ENCODE data around the gene HHATL. TPM values are rescaled to one million over a fixed set of nuclear protein-coding genes. Genes with fewer than 3 reads are reported as not detected.

Gene HHATL
- total RNA-seq, 1 donor from 2014 or later: 23.0 TPM

GRCh38 chr3:42745291-42745745 is 42.7 kb upstream of the HHATL start:
- Histone ChIP-seq H3K27me3 (ENCODE audit: control insufficient read depth in 3 of 3, insufficient read depth in 3 of 3, low read length in 3 of 3) (no peaks in the 10 kb centered on the region), H3K4me3 (ENCODE audit: low read length in 3 of 3) (no peak overlapping the region), H3K4me1 (ENCODE audit: control insufficient read depth in 3 of 3, insufficient read depth in 3 of 3, low read length in 3 of 3) (peaks cover 26 to 72% (median 53%) of the 10 kb centered on the region in 3 donors), H3K9ac (ENCODE audit: low read depth in 1 of 3, low read length in 3 of 3) (peak overlapping the region; percentile 13 to 62 (median 27)), H3K27ac (ENCODE audit: low read depth, low read length) (peak overlapping the region; percentile 88), H3K9me3 (ENCODE audit: control insufficient read depth in 3 of 3, low read length in 3 of 3) (no peaks in the 10 kb centered on the region), H3K36me3 (ENCODE audit: control insufficient read depth in 3 of 3, insufficient read depth in 3 of 3, low read length in 3 of 3) (no peaks in the 10 kb centered on the region)

GRCh38 chr3:42743204-42743995 is 40.8 kb upstream of the HHATL start:
- no peaks in the 10 kb centered on the region for H3K27me3 ChIP-seq (ENCODE audit: control insufficient read depth in 3 of 3, insufficient read depth in 3 of 3, low read length in 3 of 3)
- no peak overlapping the region for H3K9ac ChIP-seq (ENCODE audit: low read depth in 1 of 3, low read length in 3 of 3)
- H3K9me3 ChIP-seq (ENCODE audit: control insufficient read depth in 3 of 3, low read length in 3 of 3): no peaks in the 10 kb centered on the region
- H3K27ac ChIP-seq (ENCODE audit: low read depth, low read length): peak overlapping the region; percentile 98
- H3K4me3 ChIP-seq (ENCODE audit: low read length in 3 of 3): no peak overlapping the region
- no peaks in the 10 kb centered on the region for H3K36me3 ChIP-seq (ENCODE audit: control insufficient read depth in 3 of 3, insufficient read depth in 3 of 3, low read length in 3 of 3)
- peaks cover 38 to 74% (median 54%) of the 10 kb centered on the region in 3 donors for H3K4me1 ChIP-seq (ENCODE audit: control insufficient read depth in 3 of 3, insufficient read depth in 3 of 3, low read length in 3 of 3)

- H3K27ac ChIP-seq (ENCODE audit: low read depth, low read length): peak overlapping the region; percentile 98
- H3K4me3 ChIP-seq (ENCODE audit: low read length in 3 of 3): no peak overlapping the region
- no peaks in the 10 kb centered on the region for H3K27me3 ChIP-seq (ENCODE audit: control insufficient read depth in 3 of 3, insufficient read depth in 3 of 3, low read length in 3 of 3)
- no peaks in the 10 kb centered on the region for H3K36me3 ChIP-seq (ENCODE audit: control insufficient read depth in 3 of 3, insufficient read depth in 3 of 3, low read length in 3 of 3)
- H3K9me3 ChIP-seq (ENCODE audit: control insufficient read depth in 3 of 3, low read length in 3 of 3): no peaks in the 10 kb centered on the region
- no peak overlapping the region for H3K9ac ChIP-seq (ENCODE audit: low read depth in 1 of 3, low read length in 3 of 3)
- H3K4me1 ChIP-seq (ENCODE audit: control insufficient read depth in 3 of 3, insufficient read depth in 3 of 3, low read length in 3 of 3): peaks cover 38 to 69% (median 50%) of the 10 kb centered on the region in 3 donors
These were observed 40.1 kb upstream of the HHATL start for GRCh38 chr3:42742688-42743087.

- Histone ChIP-seq H3K4me3 (ENCODE audit: low read length in 3 of 3) (no peak overlapping the region), H3K4me1 (ENCODE audit: control insufficient read depth in 3 of 3, insufficient read depth in 3 of 3, low read length in 3 of 3) (peaks cover 38 to 64% (median 50%) of the 10 kb centered on the region in 3 donors), H3K9ac (ENCODE audit: low read depth in 1 of 3, low read length in 3 of 3) (no peak overlapping the region), H3K9me3 (ENCODE audit: control insufficient read depth in 3 of 3, low read length in 3 of 3) (no peaks in the 10 kb centered on the region), H3K27ac (ENCODE audit: low read depth, low read length) (peak overlapping the region; percentile 98), H3K36me3 (ENCODE audit: control insufficient read depth in 3 of 3, insufficient read depth in 3 of 3, low read length in 3 of 3) (no peaks in the 10 kb centered on the region), H3K27me3 (ENCODE audit: control insufficient read depth in 3 of 3, insufficient read depth in 3 of 3, low read length in 3 of 3) (no peaks in the 10 kb centered on the region)
These were observed 39.7 kb upstream of the HHATL start for GRCh38 chr3:42742259-42742658.

GRCh38 chr3:42741796-42742195 is 39.2 kb upstream of the HHATL start:
- Histone ChIP-seq H3K36me3 (ENCODE audit: control insufficient read depth in 3 of 3, insufficient read depth in 3 of 3, low read length in 3 of 3) (no peaks in the 10 kb centered on the region), H3K27ac (ENCODE audit: low read depth, low read length) (peak overlapping the region; percentile 98), H3K4me1 (ENCODE audit: control insufficient read depth in 3 of 3, insufficient read depth in 3 of 3, low read length in 3 of 3) (peaks cover 38 to 60% (median 46%) of the 10 kb centered on the region in 3 donors)

GRCh38 chr3:42739401-42740158 is 37.0 kb upstream of the HHATL start:
- H3K27ac ChIP-seq (ENCODE audit: low read depth, low read length): peak overlapping the region; percentile 98
- no peaks in the 10 kb centered on the region for H3K36me3 ChIP-seq (ENCODE audit: control insufficient read depth in 3 of 3, insufficient read depth in 3 of 3, low read length in 3 of 3)
- H3K9me3 ChIP-seq (ENCODE audit: control insufficient read depth in 3 of 3, low read length in 3 of 3): no peaks in the 10 kb centered on the region
- H3K4me3 ChIP-seq (ENCODE audit: low read length in 3 of 3): peak overlapping the region in 2 of 3 donors; percentile 8 to 56
- H3K9ac ChIP-seq (ENCODE audit: low read depth in 1 of 3, low read length in 3 of 3): peak overlapping the region; percentile 71 to 78 (median 74)
- peaks cover 25 to 48% (median 34%) of the 10 kb centered on the region in 3 donors for H3K4me1 ChIP-seq (ENCODE audit: control insufficient read depth in 3 of 3, insufficient read depth in 3 of 3, low read length in 3 of 3)
- H3K27me3 ChIP-seq (ENCODE audit: control insufficient read depth in 3 of 3, insufficient read depth in 3 of 3, low read length in 3 of 3): no peaks in the 10 kb centered on the region

More at GRCh38 chr3:42741796-42742195, 39.2 kb upstream of the HHATL start:
- Histone ChIP-seq H3K9ac (ENCODE audit: low read depth in 1 of 3, low read length in 3 of 3) (no peak overlapping the region), H3K27me3 (ENCODE audit: control insufficient read depth in 3 of 3, insufficient read depth in 3 of 3, low read length in 3 of 3) (no peaks in the 10 kb centered on the region), H3K4me3 (ENCODE audit: low read length in 3 of 3) (no peak overlapping the region), H3K9me3 (ENCODE audit: control insufficient read depth in 3 of 3, low read length in 3 of 3) (no peaks in the 10 kb centered on the region)

- Histone ChIP-seq H3K4me3 (ENCODE audit: low read length in 3 of 3) (no peak overlapping the region), H3K9me3 (ENCODE audit: control insufficient read depth in 3 of 3, low read length in 3 of 3) (no peaks in the 10 kb centered on the region), H3K4me1 (ENCODE audit: control insufficient read depth in 3 of 3, insufficient read depth in 3 of 3, low read length in 3 of 3) (peaks cover 27 to 49% (median 41%) of the 10 kb centered on the region in 3 donors), H3K27me3 (ENCODE audit: control insufficient read depth in 3 of 3, insufficient read depth in 3 of 3, low read length in 3 of 3) (no peaks in the 10 kb centered on the region), H3K36me3 (ENCODE audit: control insufficient read depth in 3 of 3, insufficient read depth in 3 of 3, low read length in 3 of 3) (no peaks in the 10 kb centered on the region), H3K27ac (ENCODE audit: low read depth, low read length) (peak overlapping the region; percentile 7), H3K9ac (ENCODE audit: low read depth in 1 of 3, low read length in 3 of 3) (peak overlapping the region in 1 of 3 donors; percentile 45)
These were observed 33.9 kb upstream of the HHATL start for GRCh38 chr3:42736531-42736930.

- H3K36me3 ChIP-seq (ENCODE audit: control insufficient read depth in 3 of 3, insufficient read depth in 3 of 3, low read length in 3 of 3): no peaks in the 10 kb centered on the region
- no peaks in the 10 kb centered on the region for H3K27me3 ChIP-seq (ENCODE audit: control insufficient read depth in 3 of 3, insufficient read depth in 3 of 3, low read length in 3 of 3)
- H3K4me3 ChIP-seq (ENCODE audit: low read length in 3 of 3): no peak overlapping the region
- H3K27ac ChIP-seq (ENCODE audit: low read depth, low read length): peak overlapping the region; percentile 7
- peak overlapping the region in 1 of 3 donors; percentile 45 for H3K9ac ChIP-seq (ENCODE audit: low read depth in 1 of 3, low read length in 3 of 3)
- H3K9me3 ChIP-seq (ENCODE audit: control insufficient read depth in 3 of 3, low read length in 3 of 3): no peaks in the 10 kb centered on the region
- H3K4me1 ChIP-seq (ENCODE audit: control insufficient read depth in 3 of 3, insufficient read depth in 3 of 3, low read length in 3 of 3): peaks cover 27 to 50% (median 39%) of the 10 kb centered on the region in 3 donors
These were observed 33.5 kb upstream of the HHATL start for GRCh38 chr3:42736081-42736480.

GRCh38 chr3:42735615-42736014 is 33.0 kb upstream of the HHATL start:
- no peaks in the 10 kb centered on the region for H3K27me3 ChIP-seq (ENCODE audit: control insufficient read depth in 3 of 3, insufficient read depth in 3 of 3, low read length in 3 of 3)
- H3K4me3 ChIP-seq (ENCODE audit: low read length in 3 of 3): no peak overlapping the region
- H3K9ac ChIP-seq (ENCODE audit: low read depth in 1 of 3, low read length in 3 of 3): no peak overlapping the region
- no peak overlapping the region for H3K27ac ChIP-seq (ENCODE audit: low read depth, low read length)
- no peaks in the 10 kb centered on the region for H3K9me3 ChIP-seq (ENCODE audit: control insufficient read depth in 3 of 3, low read length in 3 of 3)
- peaks cover 28 to 50% (median 39%) of the 10 kb centered on the region in 3 donors for H3K4me1 ChIP-seq (ENCODE audit: control insufficient read depth in 3 of 3, insufficient read depth in 3 of 3, low read length in 3 of 3)
- no peaks in the 10 kb centered on the region for H3K36me3 ChIP-seq (ENCODE audit: control insufficient read depth in 3 of 3, insufficient read depth in 3 of 3, low read length in 3 of 3)

GRCh38 chr3:42735019-42735418 is 32.4 kb upstream of the HHATL start:
- Histone ChIP-seq H3K9ac (ENCODE audit: low read depth in 1 of 3, low read length in 3 of 3) (no peak overlapping the region), H3K4me3 (ENCODE audit: low read length in 3 of 3) (no peak overlapping the region), H3K9me3 (ENCODE audit: control insufficient read depth in 3 of 3, low read length in 3 of 3) (no peaks in the 10 kb centered on the region), H3K36me3 (ENCODE audit: control insufficient read depth in 3 of 3, insufficient read depth in 3 of 3, low read length in 3 of 3) (no peaks in the 10 kb centered on the region), H3K27me3 (ENCODE audit: control insufficient read depth in 3 of 3, insufficient read depth in 3 of 3, low read length in 3 of 3) (no peaks in the 10 kb centered on the region), H3K27ac (ENCODE audit: low read depth, low read length) (no peak overlapping the region), H3K4me1 (ENCODE audit: control insufficient read depth in 3 of 3, insufficient read depth in 3 of 3, low read length in 3 of 3) (peaks cover 28 to 50% (median 39%) of the 10 kb centered on the region in 3 donors)

Measured in skeletal muscle tissue (tissue), 4 donors.